ENCODE data around the gene SGSM1. TPM values are rescaled to one million over a fixed set of nuclear protein-coding genes. Genes with fewer than 3 reads are reported as not detected.

SGSM1 gene
- total RNA-seq, 1 experiment from 2014 or later = 4.3 TPM

DNA sequence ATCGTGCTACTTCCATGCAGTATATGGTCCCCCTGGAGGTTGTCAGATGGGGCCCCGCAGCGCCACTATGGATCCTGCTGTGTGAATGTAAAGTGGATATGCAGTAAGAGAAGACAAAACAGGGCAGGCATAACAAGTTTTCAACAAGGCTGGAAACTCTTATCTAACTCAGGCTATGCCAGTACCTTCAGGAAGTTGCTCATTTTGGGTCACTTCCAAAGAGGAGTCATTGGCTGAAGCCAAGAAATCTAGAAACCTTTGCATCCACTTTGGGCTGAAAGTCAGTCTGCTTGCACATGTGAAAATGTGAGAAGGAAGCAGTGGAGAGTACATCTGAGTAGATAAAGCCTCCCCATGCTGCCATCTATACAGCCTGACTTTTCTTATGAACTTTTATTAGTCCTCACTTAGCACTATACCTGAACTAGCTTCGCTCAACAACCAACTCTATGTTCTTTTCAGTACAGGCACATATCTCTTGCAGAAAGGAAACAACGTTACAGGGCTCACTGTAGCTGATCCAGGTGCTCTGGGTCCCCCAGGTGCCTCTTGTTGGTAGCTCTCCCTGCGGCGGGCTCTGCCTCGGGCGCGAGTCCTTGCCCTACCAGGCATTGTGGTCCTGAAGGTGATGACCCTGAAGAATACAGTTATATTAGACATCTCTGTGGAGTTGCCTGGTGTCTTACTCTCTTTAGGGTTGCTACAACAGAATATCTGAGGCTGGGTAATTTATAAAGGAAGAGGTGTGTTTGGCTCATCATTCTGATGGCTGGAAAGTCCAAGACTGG, 43.9 kb upstream of the SGSM1 start:
- Histone ChIP-seq H3K23ac (ENCODE audit: insufficient read length, low read depth, low read length) (no peak overlapping the region), H2BK15ac (ENCODE audit: low read depth, low read length) (no peak overlapping the region), H4K91ac (ENCODE audit: insufficient read length, low read depth, low read length) (no peak overlapping the region), H3K18ac (ENCODE audit: insufficient read length, low read depth, low read length) (no peak overlapping the region), H3T11ph (ENCODE audit: low read length) (no peak overlapping the region), H3K9me3 (ENCODE audit: control insufficient read depth, low read depth, low read length) (no peaks in the 10 kb centered on the region), H2BK5ac (ENCODE audit: insufficient read length, low read length) (no peak overlapping the region), H3K27ac (ENCODE audit: insufficient read length, low read depth, low read length) (no peak overlapping the region), H2BK20ac (ENCODE audit: low read depth, low read length, poor library complexity, severe bottlenecking) (no peak overlapping the region), H2AK5ac (ENCODE audit: insufficient read length, low read length) (no peak overlapping the region), H2AFZ (ENCODE audit: low read length) (no peak overlapping the region), H2BK120ac (ENCODE audit: low read depth, low read length, poor library complexity, severe bottlenecking) (no peak overlapping the region), H3K23me2 (ENCODE audit: insufficient read length, low read depth, low read length, poor library complexity, severe bottlenecking) (no peaks in the 10 kb centered on the region), H3K56ac (ENCODE audit: insufficient read length, low read depth, low read length) (no peak overlapping the region), H3K14ac (ENCODE audit: insufficient read depth, low read length) (no peak overlapping the region), H3K79me1 (ENCODE audit: insufficient read depth, low read depth, low read length, poor library complexity, severe bottlenecking) (no peaks in the 10 kb centered on the region), H3K79me2 (ENCODE audit: insufficient read depth, low read length) (no peaks in the 10 kb centered on the region), H3K27me3 (ENCODE audit: insufficient read depth, low read length) (no peaks in the 10 kb centered on the region; the same call in 1 of the 2 replicates), H3K9ac (ENCODE audit: extremely low read depth, insufficient read length, low read length) (no peak overlapping the region), H4K5ac (ENCODE audit: insufficient read length, low read depth, low read length) (no peak overlapping the region), H2BK12ac (ENCODE audit: insufficient read length, low read depth, low read length) (no peak overlapping the region), H3K4me1 (ENCODE audit: insufficient read depth, low read length) (no peaks in the 10 kb centered on the region; the same call in 1 of the 2 replicates), H4K8ac (replicated peaks; ENCODE audit: insufficient read length, low read depth, low read length) (no peak overlapping the region), H3K4ac (ENCODE audit: low read depth, low read length) (no peak overlapping the region), H3K4me2 (ENCODE audit: insufficient read depth, insufficient read length, low read length) (no peak overlapping the region), H4K20me1 (ENCODE audit: control insufficient read depth, insufficient read depth, insufficient read length) (no peaks in the 10 kb centered on the region)
- Mint-ChIP-seq H3K27me3 (ENCODE audit: low read depth) (no peaks in the 10 kb centered on the region; the same call in 1 of the 2 replicates), H3K27ac (no peak overlapping the region), H3K9me3 (no peaks in the 10 kb centered on the region), H3K36me3 (ENCODE audit: insufficient read depth in 1 of 3, low read depth in 3 of 3) (no peaks in the 10 kb centered on the region), H3K4me1 (peaks cover 16% of the 10 kb centered on the region in 2 experiments), H3K4me3 (no peak overlapping the region)
- no peak for DNase-seq
- TF ChIP-seq, protein P1, sequence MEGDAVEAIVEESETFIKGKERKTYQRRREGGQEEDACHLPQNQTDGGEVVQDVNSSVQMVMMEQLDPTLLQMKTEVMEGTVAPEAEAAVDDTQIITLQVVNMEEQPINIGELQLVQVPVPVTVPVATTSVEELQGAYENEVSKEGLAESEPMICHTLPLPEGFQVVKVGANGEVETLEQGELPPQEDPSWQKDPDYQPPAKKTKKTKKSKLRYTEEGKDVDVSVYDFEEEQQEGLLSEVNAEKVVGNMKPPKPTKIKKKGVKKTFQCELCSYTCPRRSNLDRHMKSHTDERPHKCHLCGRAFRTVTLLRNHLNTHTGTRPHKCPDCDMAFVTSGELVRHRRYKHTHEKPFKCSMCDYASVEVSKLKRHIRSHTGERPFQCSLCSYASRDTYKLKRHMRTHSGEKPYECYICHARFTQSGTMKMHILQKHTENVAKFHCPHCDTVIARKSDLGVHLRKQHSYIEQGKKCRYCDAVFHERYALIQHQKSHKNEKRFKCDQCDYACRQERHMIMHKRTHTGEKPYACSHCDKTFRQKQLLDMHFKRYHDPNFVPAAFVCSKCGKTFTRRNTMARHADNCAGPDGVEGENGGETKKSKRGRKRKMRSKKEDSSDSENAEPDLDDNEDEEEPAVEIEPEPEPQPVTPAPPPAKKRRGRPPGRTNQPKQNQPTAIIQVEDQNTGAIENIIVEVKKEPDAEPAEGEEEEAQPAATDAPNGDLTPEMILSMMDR (conservative IDR thresholded peaks at IDR 0.05) = no peak
- WGBS (ENCODE audit: extremely low coverage, insufficient read length, low lambda C conversion rate) = no CpG with 5 or more reads among the region's 10 CpGs
